Progenitor cell of endocrine pancreas (in vitro differentiated cells): Measurements from ENCODE around the gene SPANXA1. TPM values are rescaled to one million over a fixed set of nuclear protein-coding genes. Genes with fewer than 3 reads are reported as not detected.
"Not testable (repeated sequence)": the region's sequence is repeated elsewhere in the genome, so short reads cannot be mapped to it uniquely, and the experiment has no call there.

Experiments used
- DNase-seq: peaks from one replicate; pipeline ENCODE4 v3.0.0; 2021; ENCODE audit warnings: low spot score; ENCODE audit not compliant: unreplicated experiment
- H3K27ac Mint-ChIP-seq: 2 replicates; pipeline ENCODE4 v1.8.0; 2021; ENCODE audit warnings: mild to moderate bottlenecking, moderate library complexity, mixed read lengths
- H3K27me3 Mint-ChIP-seq: 2 replicates; pipeline ENCODE4 v1.8.0; 2021; ENCODE audit warnings: mixed read lengths
- H3K36me3 Mint-ChIP-seq: 2 replicates; pipeline ENCODE4 v1.8.0; 2022; ENCODE audit warnings: mixed read lengths; ENCODE audit not compliant: insufficient read depth
- H3K4me1 Mint-ChIP-seq: 2 replicates; pipeline ENCODE4 v1.8.0; 2021; ENCODE audit warnings: low read depth, mixed read lengths
- H3K4me3 Mint-ChIP-seq: 2 replicates; pipeline ENCODE4 v1.8.0; 2021; ENCODE audit warnings: low read depth, mild to moderate bottlenecking, moderate library complexity, mixed read lengths
- H3K9me3 Mint-ChIP-seq: 2 replicates; pipeline ENCODE4 v1.8.0; 2021; ENCODE audit warnings: low read depth, mixed read lengths
- CTCF ChIP-seq: fragments of 200-600 bp; sonication (generic); IDR thresholded peaks from one replicate; pipeline ENCODE4 v1.5.0; 2021; ENCODE audit warnings: antibody characterized with exemption, mild to moderate bottlenecking; ENCODE audit not compliant: unreplicated experiment
- long read RNA-seq: library from polyadenylated mRNA; unstranded; transcript quantifications from one replicate; pipeline ENCODE4 v2.0.0, GENCODE V29; 2020
- total RNA-seq: library from RNA; stranded (reverse); gene quantifications from 2 replicates; pipeline ENCODE4 v1.2.1, GENCODE V29; 2021

SPANXA1 gene
- not detected in 2 replicates for total RNA-seq
- long read RNA-seq: 0 reads

- H3K27me3 Mint-ChIP-seq, H3K9me3 Mint-ChIP-seq, H3K4me1 Mint-ChIP-seq, H3K36me3 Mint-ChIP-seq, DNase-seq, H3K4me3 Mint-ChIP-seq, H3K27ac Mint-ChIP-seq: not testable (repeated sequence)
Measured at GRCh38 chrX:141584638-141585037, at the start of gene SPANXA1. TSS of gene SPANXA1 (minus strand) at chrX:141584738. CDS start at chrX:141584678, 60 bp downstream.

GRCh38 chrX:141632124-141632523 is 47.6 kb upstream of the SPANXA1 start:
- H3K27ac Mint-ChIP-seq: no peak overlapping the region
- H3K27me3 Mint-ChIP-seq: no peaks in the 10 kb centered on the region
- no peak for TF ChIP-seq CTCF
- H3K4me1 Mint-ChIP-seq: no peaks in the 10 kb centered on the region
- H3K4me3 Mint-ChIP-seq: no peak overlapping the region
- no peaks in the 10 kb centered on the region for H3K36me3 Mint-ChIP-seq
- H3K9me3 Mint-ChIP-seq: peaks cover 21% of the 10 kb centered on the region
- DNase-seq: no peak

DNA sequence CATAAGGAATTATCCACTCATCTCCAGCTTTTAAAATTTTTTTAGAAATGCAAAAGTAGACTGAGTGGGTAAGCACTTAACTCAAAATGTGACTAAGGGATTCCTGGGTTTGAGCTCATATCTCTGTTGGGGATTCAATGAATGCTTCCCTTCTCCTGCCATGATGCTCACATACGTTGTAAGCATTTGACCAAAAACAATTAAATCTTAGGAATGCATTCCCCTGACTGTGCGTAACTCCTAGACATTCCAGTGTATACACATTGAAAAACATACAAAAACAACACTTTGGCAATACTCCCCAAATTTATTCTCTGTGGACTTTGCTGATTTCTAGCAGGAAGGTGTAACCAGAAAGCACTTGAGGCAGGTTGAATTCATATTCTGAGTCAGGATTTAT is 34.8 kb upstream of the SPANXA1 start:
- H3K36me3 Mint-ChIP-seq: no peaks in the 10 kb centered on the region
- no peak for TF ChIP-seq CTCF
- no peak overlapping the region for H3K27ac Mint-ChIP-seq
- no peaks in the 10 kb centered on the region for H3K27me3 Mint-ChIP-seq
- H3K4me1 Mint-ChIP-seq: no peaks in the 10 kb centered on the region
- DNase-seq: no peak
- peaks cover 12% of the 10 kb centered on the region for H3K9me3 Mint-ChIP-seq
- no peak overlapping the region for H3K4me3 Mint-ChIP-seq

DNA sequence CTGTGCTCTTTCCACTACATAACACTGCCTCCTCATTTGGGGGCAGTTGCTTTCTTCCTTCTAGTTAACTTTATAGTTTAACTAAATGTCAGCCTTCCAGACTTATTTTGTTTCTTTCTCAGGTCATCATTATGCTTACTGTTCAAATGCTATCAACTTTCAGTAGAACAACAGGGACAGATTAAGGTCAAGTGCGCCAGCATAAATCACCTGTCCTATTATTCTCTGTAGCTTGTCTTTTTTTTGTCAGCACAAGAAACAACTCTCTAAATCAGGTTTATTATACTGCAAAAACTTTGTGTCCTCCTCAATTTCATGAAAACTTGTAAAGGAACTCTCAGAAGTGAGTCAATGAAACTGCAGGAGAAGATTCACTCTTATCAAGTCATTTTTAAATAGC is 24.6 kb upstream of the SPANXA1 start:
- H3K27me3 Mint-ChIP-seq: no peaks in the 10 kb centered on the region
- peaks cover 16% of the 10 kb centered on the region for H3K9me3 Mint-ChIP-seq
- H3K27ac Mint-ChIP-seq: no peak overlapping the region
- no peaks in the 10 kb centered on the region for H3K36me3 Mint-ChIP-seq
- H3K4me3 Mint-ChIP-seq: no peak overlapping the region
- H3K4me1 Mint-ChIP-seq: peaks cover 2% of the 10 kb centered on the region
- no peak for TF ChIP-seq CTCF
- no peak for DNase-seq

GRCh38 chrX:141589408-141589807 is 4.9 kb upstream of the SPANXA1 start, which contains the start of gene SPANXA2:
TSS of gene SPANXA2 (plus strand) at chrX:141589708. CDS start at chrX:141589768, 60 bp downstream.
- H3K4me3 Mint-ChIP-seq, H3K27ac Mint-ChIP-seq, H3K9me3 Mint-ChIP-seq, H3K27me3 Mint-ChIP-seq, H3K4me1 Mint-ChIP-seq, H3K36me3 Mint-ChIP-seq, DNase-seq: not testable (repeated sequence)

GRCh38 chrX:141542551-141542950 is 42.0 kb downstream of the SPANXA1 start:
- peak; percentile 6 for DNase-seq
- not testable (repeated sequence) for H3K27me3 Mint-ChIP-seq, H3K27ac Mint-ChIP-seq, H3K9me3 Mint-ChIP-seq, H3K36me3 Mint-ChIP-seq, H3K4me1 Mint-ChIP-seq, H3K4me3 Mint-ChIP-seq

Other genes starting within 250 kb of the SPANXA1 start
- gene SPANXA2, start 5.0 kb upstream of the SPANXA1 start, total RNA-seq: not detected in 2 replicates
- gene SPANXD, start 114.0 kb upstream of the SPANXA1 start, total RNA-seq: not detected in 2 replicates